ENCODE measurements around the gene ALDH1A1. TPM values are rescaled to one million over a fixed set of nuclear protein-coding genes. Genes with fewer than 3 reads are reported as not detected.

The ALDH1A1 gene
- total RNA-seq, 1 donor from 2014 or later = not detected

GRCh38 chr9:72946821-72947220 is 6.0 kb downstream of the ALDH1A1 start:
- Histone ChIP-seq H3F3A (ENCODE audit: low read depth) (no peaks in the 10 kb centered on the region), H3K4me3 (no peak overlapping the region), H4K20me1 (ENCODE audit: low read depth) (no peaks in the 10 kb centered on the region), H3K9ac (no peak overlapping the region), H3K79me2 (ENCODE audit: low read depth) (no peaks in the 10 kb centered on the region), H3K9me3 (ENCODE audit: low read depth) (no peaks in the 10 kb centered on the region), H3K27me3 (no peaks in the 10 kb centered on the region), H3K36me3 (no peaks in the 10 kb centered on the region), H3K27ac (no peak overlapping the region), H2AFZ (replicated peaks) (no peak overlapping the region), H3K4me2 (no peak overlapping the region), H3K4me1 (no peaks in the 10 kb centered on the region)
- Mint-ChIP-seq H3K4me1 (peaks cover 5% of the 10 kb centered on the region), H3K36me3 (no peaks in the 10 kb centered on the region), H3K27ac (no peak overlapping the region), H3K27me3 (ENCODE audit: insufficient read depth, low read depth) (no peaks in the 10 kb centered on the region), H3K4me3 (no peak overlapping the region), H3K9me3 (no peaks in the 10 kb centered on the region)
- DNase-seq (ENCODE audit: low spot score) = no peak
- TF ChIP-seq EZH2phosphoT487 (IDR thresholded peaks at IDR 0.05) = no peak
- no peak for TF ChIP-seq EZH2 (IDR thresholded peaks at IDR 0.05)
- no peak for TF ChIP-seq CTCF (IDR thresholded peaks at IDR 0.05)

GRCh38 chr9:72946318-72946717 is 6.5 kb downstream of the ALDH1A1 start:
- DNase-seq (ENCODE audit: low spot score) = no peak
- H3F3A ChIP-seq (ENCODE audit: low read depth) = no peaks in the 10 kb centered on the region
- no peaks in the 10 kb centered on the region for H3K36me3 ChIP-seq
- Mint-ChIP-seq H3K27ac (no peak overlapping the region), H3K27me3 (ENCODE audit: insufficient read depth, low read depth) (no peaks in the 10 kb centered on the region), H3K4me3 (no peak overlapping the region), H3K36me3 (no peaks in the 10 kb centered on the region), H3K4me1 (peaks cover 5% of the 10 kb centered on the region), H3K9me3 (no peaks in the 10 kb centered on the region)
- no peaks in the 10 kb centered on the region for H3K9me3 ChIP-seq (ENCODE audit: low read depth)
- no peak overlapping the region for H3K27ac ChIP-seq
- H4K20me1 ChIP-seq (ENCODE audit: low read depth) = no peaks in the 10 kb centered on the region
- no peak overlapping the region for H3K9ac ChIP-seq
- no peaks in the 10 kb centered on the region for H3K4me1 ChIP-seq
- no peak for TF ChIP-seq EZH2phosphoT487 (IDR thresholded peaks at IDR 0.05)
- no peak for TF ChIP-seq EZH2 (IDR thresholded peaks at IDR 0.05)
- TF ChIP-seq CTCF (IDR thresholded peaks at IDR 0.05) = no peak
- H2AFZ ChIP-seq (replicated peaks) = no peak overlapping the region
- no peak overlapping the region for H3K4me3 ChIP-seq
- H3K27me3 ChIP-seq = no peaks in the 10 kb centered on the region
- no peak overlapping the region for H3K4me2 ChIP-seq
- no peaks in the 10 kb centered on the region for H3K79me2 ChIP-seq (ENCODE audit: low read depth)

DNA sequence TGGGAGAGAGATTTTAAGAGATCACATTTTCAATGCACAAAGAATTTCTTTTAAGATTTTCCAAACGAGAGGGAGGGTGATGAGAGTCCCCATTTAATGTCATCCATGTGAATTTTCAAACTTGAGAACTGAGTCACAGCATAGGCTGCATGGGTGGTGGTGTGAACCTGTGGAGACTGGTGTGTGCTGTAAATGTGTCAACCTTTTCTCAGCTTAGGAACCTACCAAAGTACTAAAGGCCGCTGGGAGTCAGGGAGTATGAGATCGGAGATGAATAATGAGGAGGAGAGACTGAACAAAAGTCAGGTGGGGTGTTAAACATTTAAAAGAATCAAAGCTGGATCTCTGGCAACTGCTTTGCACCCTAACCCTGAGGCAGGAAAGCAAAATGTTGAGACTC is 7.5 kb downstream of the ALDH1A1 start:
- Histone ChIP-seq H3K4me3 (no peak overlapping the region), H2AFZ (replicated peaks) (peak overlapping the region; percentile 79), H3K27me3 (no peaks in the 10 kb centered on the region), H3K79me2 (ENCODE audit: low read depth) (no peaks in the 10 kb centered on the region), H3K9ac (no peak overlapping the region), H4K20me1 (ENCODE audit: low read depth) (no peaks in the 10 kb centered on the region), H3K9me3 (ENCODE audit: low read depth) (no peaks in the 10 kb centered on the region), H3F3A (ENCODE audit: low read depth) (no peaks in the 10 kb centered on the region), H3K27ac (no peak overlapping the region), H3K4me1 (no peaks in the 10 kb centered on the region), H3K36me3 (no peaks in the 10 kb centered on the region), H3K4me2 (no peak overlapping the region)
- Mint-ChIP-seq H3K4me3 (no peak overlapping the region), H3K27me3 (ENCODE audit: insufficient read depth, low read depth) (peaks cover 2% of the 10 kb centered on the region), H3K36me3 (no peaks in the 10 kb centered on the region), H3K27ac (no peak overlapping the region), H3K9me3 (no peaks in the 10 kb centered on the region), H3K4me1 (no peaks in the 10 kb centered on the region)
- TF ChIP-seq CTCF (IDR thresholded peaks at IDR 0.05) = no peak
- TF ChIP-seq EZH2phosphoT487 (IDR thresholded peaks at IDR 0.05) = no peak
- TF ChIP-seq EZH2 (IDR thresholded peaks at IDR 0.05) = no peak
- DNase-seq (ENCODE audit: low spot score) = no peak

All from neural progenitor cell (in vitro differentiated cells).